GM18526 (cell line): ENCODE results near the gene ARPC1B.
A peak's percentile ranks its signal among the peaks of the same experiment; 100 is the strongest.

Experiments used
- POLR2A ChIP-seq: IDR thresholded peaks from 3 replicates; pipeline ENCODE4 v1.6.1; 2011; ENCODE audit not compliant: insufficient read length; ENCODE audit errors: extremely low read depth

ARPC1B gene

GRCh38 chr7:99384523-99384922 lies 10.0 kb downstream of the ARPC1B start:
- TF ChIP-seq POLR2A: no peak

- TF ChIP-seq POLR2A: no peak
Observed at GRCh38 chr7:99385564-99385963, 11.0 kb downstream of the ARPC1B start.

GRCh38 chr7:99386584-99387238 lies 12.2 kb downstream of the ARPC1B start:
- no peak for TF ChIP-seq POLR2A

- no peak for TF ChIP-seq POLR2A
Observed at GRCh38 chr7:99387912-99388311, 13.4 kb downstream of the ARPC1B start.

- TF ChIP-seq POLR2A: no peak
Observed at GRCh38 chr7:99389772-99390171, 15.2 kb downstream of the ARPC1B start.

GRCh38 chr7:99390941-99391602 lies 16.5 kb downstream of the ARPC1B start:
- no peak for TF ChIP-seq POLR2A

GRCh38 chr7:99392046-99392445 lies 17.5 kb downstream of the ARPC1B start:
- TF ChIP-seq POLR2A: no peak

- TF ChIP-seq POLR2A: peak; percentile 24
Observed at GRCh38 chr7:99392659-99393354, 18.3 kb downstream of the ARPC1B start.

- no peak for TF ChIP-seq POLR2A
Observed at GRCh38 chr7:99393355-99394187, 19.0 kb downstream of the ARPC1B start.

- no peak for TF ChIP-seq POLR2A
Observed at GRCh38 chr7:99394188-99394502, 19.6 kb downstream of the ARPC1B start.

- no peak for TF ChIP-seq POLR2A
Observed at GRCh38 chr7:99395616-99396327, 21.2 kb downstream of the ARPC1B start.

- TF ChIP-seq POLR2A: no peak
Observed at GRCh38 chr7:99396418-99397296, 22.1 kb downstream of the ARPC1B start.

GRCh38 chr7:99397297-99397983 lies 22.9 kb downstream of the ARPC1B start:
- TF ChIP-seq POLR2A: no peak

- no peak for TF ChIP-seq POLR2A
Observed at GRCh38 chr7:99398891-99399445, 24.4 kb downstream of the ARPC1B start.

GRCh38 chr7:99399597-99399996 lies 25.1 kb downstream of the ARPC1B start:
- TF ChIP-seq POLR2A: no peak
